Measurements from ENCODE around the gene ASTE1. TPM values are rescaled to one million over a fixed set of nuclear protein-coding genes. Genes with fewer than 3 reads are reported as not detected.

The ASTE1 gene
- polyA plus RNA-seq, 1 donor from 2014 or later = 2.0 TPM

DNA sequence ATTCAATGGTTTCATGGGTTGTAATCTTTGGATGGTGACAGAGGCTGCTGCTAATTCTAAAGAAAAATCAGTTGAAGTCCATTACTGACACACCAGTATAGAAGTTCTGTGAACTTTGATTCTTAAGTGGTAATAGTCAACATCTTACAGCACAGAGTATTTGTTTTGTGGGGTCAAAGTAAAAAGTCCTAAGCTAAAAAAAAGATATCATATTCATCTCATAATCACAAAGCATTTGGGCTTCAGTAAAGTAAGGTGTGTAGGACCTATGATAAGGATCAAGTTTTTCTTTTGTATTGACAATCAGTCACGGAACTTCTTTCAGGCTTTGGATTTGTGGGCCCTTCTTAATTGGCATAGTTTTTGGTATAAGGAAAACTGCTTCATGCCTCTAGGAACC, 1.1 kb downstream of the ASTE1 start:
- H3F3A ChIP-seq (ENCODE audit: insufficient read depth, low read length, poor library complexity, severe bottlenecking) = no peaks in the 10 kb centered on the region
- H3K9me2 ChIP-seq (ENCODE audit: insufficient read depth, low read length) = no peaks in the 10 kb centered on the region
- H3K27me3 ChIP-seq (ENCODE audit: insufficient read depth, low read depth, low read length) = no peaks in the 10 kb centered on the region
- H3K27ac ChIP-seq (ENCODE audit: low read length) = no peak overlapping the region
- H2AFZ ChIP-seq (ENCODE audit: low read depth, low read length) = no peak overlapping the region
- H3K79me2 ChIP-seq (replicated peaks; ENCODE audit: insufficient read depth, low read length) = no peaks in the 10 kb centered on the region
- H4K20me1 ChIP-seq (ENCODE audit: insufficient read depth) = no peaks in the 10 kb centered on the region
- TF ChIP-seq POLR2AphosphoS5 (IDR thresholded peaks at IDR 0.05) (no peak), TAF1 (IDR thresholded peaks at IDR 0.05; ENCODE audit: low read depth) (no peak), EP300 (conservative IDR thresholded peaks at IDR 0.05; ENCODE audit: poor library complexity, severe bottlenecking) (no peak), SMC3 (conservative IDR thresholded peaks at IDR 0.05; ENCODE audit: poor library complexity) (no peak), EZH2 (IDR thresholded peaks at IDR 0.05; ENCODE audit: borderline replicate concordance, insufficient read depth, low read length, poor library complexity, severe bottlenecking) (no peak), MXI1 (conservative IDR thresholded peaks at IDR 0.05; ENCODE audit: poor library complexity, severe bottlenecking) (no peak), RAD21 (conservative IDR thresholded peaks at IDR 0.05) (no peak)
- TF ChIP-seq, protein P1, sequence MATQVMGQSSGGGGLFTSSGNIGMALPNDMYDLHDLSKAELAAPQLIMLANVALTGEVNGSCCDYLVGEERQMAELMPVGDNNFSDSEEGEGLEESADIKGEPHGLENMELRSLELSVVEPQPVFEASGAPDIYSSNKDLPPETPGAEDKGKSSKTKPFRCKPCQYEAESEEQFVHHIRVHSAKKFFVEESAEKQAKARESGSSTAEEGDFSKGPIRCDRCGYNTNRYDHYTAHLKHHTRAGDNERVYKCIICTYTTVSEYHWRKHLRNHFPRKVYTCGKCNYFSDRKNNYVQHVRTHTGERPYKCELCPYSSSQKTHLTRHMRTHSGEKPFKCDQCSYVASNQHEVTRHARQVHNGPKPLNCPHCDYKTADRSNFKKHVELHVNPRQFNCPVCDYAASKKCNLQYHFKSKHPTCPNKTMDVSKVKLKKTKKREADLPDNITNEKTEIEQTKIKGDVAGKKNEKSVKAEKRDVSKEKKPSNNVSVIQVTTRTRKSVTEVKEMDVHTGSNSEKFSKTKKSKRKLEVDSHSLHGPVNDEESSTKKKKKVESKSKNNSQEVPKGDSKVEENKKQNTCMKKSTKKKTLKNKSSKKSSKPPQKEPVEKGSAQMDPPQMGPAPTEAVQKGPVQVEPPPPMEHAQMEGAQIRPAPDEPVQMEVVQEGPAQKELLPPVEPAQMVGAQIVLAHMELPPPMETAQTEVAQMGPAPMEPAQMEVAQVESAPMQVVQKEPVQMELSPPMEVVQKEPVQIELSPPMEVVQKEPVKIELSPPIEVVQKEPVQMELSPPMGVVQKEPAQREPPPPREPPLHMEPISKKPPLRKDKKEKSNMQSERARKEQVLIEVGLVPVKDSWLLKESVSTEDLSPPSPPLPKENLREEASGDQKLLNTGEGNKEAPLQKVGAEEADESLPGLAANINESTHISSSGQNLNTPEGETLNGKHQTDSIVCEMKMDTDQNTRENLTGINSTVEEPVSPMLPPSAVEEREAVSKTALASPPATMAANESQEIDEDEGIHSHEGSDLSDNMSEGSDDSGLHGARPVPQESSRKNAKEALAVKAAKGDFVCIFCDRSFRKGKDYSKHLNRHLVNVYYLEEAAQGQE (IDR thresholded peaks at IDR 0.05; ENCODE audit: borderline replicate concordance) = no peak
- TF ChIP-seq, protein P2, sequence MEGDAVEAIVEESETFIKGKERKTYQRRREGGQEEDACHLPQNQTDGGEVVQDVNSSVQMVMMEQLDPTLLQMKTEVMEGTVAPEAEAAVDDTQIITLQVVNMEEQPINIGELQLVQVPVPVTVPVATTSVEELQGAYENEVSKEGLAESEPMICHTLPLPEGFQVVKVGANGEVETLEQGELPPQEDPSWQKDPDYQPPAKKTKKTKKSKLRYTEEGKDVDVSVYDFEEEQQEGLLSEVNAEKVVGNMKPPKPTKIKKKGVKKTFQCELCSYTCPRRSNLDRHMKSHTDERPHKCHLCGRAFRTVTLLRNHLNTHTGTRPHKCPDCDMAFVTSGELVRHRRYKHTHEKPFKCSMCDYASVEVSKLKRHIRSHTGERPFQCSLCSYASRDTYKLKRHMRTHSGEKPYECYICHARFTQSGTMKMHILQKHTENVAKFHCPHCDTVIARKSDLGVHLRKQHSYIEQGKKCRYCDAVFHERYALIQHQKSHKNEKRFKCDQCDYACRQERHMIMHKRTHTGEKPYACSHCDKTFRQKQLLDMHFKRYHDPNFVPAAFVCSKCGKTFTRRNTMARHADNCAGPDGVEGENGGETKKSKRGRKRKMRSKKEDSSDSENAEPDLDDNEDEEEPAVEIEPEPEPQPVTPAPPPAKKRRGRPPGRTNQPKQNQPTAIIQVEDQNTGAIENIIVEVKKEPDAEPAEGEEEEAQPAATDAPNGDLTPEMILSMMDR (IDR thresholded peaks at IDR 0.05; ENCODE audit: poor library complexity, severe bottlenecking) = no peak
- H3K4me3 ChIP-seq (ENCODE audit: low read length) = peak overlapping the region; percentile 64
- no peaks in the 10 kb centered on the region for H3K36me3 ChIP-seq (ENCODE audit: insufficient read depth, low read length)
- H3K4me2 ChIP-seq (ENCODE audit: low read length) = no peak overlapping the region
- no peak overlapping the region for H3K9ac ChIP-seq (ENCODE audit: low read length)
- no peaks in the 10 kb centered on the region for H3K9me3 ChIP-seq (ENCODE audit: low read length)

GRCh38 chr3:131020122-131020693, 6.4 kb downstream of the ASTE1 start:
- no peak overlapping the region for H3K27ac ChIP-seq (ENCODE audit: low read length)
- H3K9ac ChIP-seq (ENCODE audit: low read length) = no peak overlapping the region
- H3K27me3 ChIP-seq (ENCODE audit: insufficient read depth, low read depth, low read length) = no peaks in the 10 kb centered on the region
- no peaks in the 10 kb centered on the region for H3K36me3 ChIP-seq (ENCODE audit: insufficient read depth, low read length)
- H3K79me2 ChIP-seq (replicated peaks; ENCODE audit: insufficient read depth, low read length) = no peaks in the 10 kb centered on the region
- no peak overlapping the region for H3K4me3 ChIP-seq (ENCODE audit: low read length)
- H2AFZ ChIP-seq (ENCODE audit: low read depth, low read length) = no peak overlapping the region
- H3K9me2 ChIP-seq (ENCODE audit: insufficient read depth, low read length) = no peaks in the 10 kb centered on the region
- no peaks in the 10 kb centered on the region for H3F3A ChIP-seq (ENCODE audit: insufficient read depth, low read length, poor library complexity, severe bottlenecking)
- TF ChIP-seq EZH2 (IDR thresholded peaks at IDR 0.05; ENCODE audit: borderline replicate concordance, insufficient read depth, low read length, poor library complexity, severe bottlenecking) (no peak), MXI1 (conservative IDR thresholded peaks at IDR 0.05; ENCODE audit: poor library complexity, severe bottlenecking) (no peak), POLR2AphosphoS5 (IDR thresholded peaks at IDR 0.05) (no peak), EP300 (conservative IDR thresholded peaks at IDR 0.05; ENCODE audit: poor library complexity, severe bottlenecking) (no peak), RAD21 (conservative IDR thresholded peaks at IDR 0.05) (no peak), SMC3 (conservative IDR thresholded peaks at IDR 0.05; ENCODE audit: poor library complexity) (no peak), TAF1 (IDR thresholded peaks at IDR 0.05; ENCODE audit: low read depth) (no peak)
- TF ChIP-seq, protein P2 (IDR thresholded peaks at IDR 0.05; ENCODE audit: poor library complexity, severe bottlenecking) = no peak
- TF ChIP-seq, protein P1 (IDR thresholded peaks at IDR 0.05; ENCODE audit: borderline replicate concordance) = no peak
- no peak overlapping the region for H3K4me2 ChIP-seq (ENCODE audit: low read length)
- H4K20me1 ChIP-seq (ENCODE audit: insufficient read depth) = no peaks in the 10 kb centered on the region
- no peaks in the 10 kb centered on the region for H3K9me3 ChIP-seq (ENCODE audit: low read length)

All from neural cell (in vitro differentiated cells).